IMR-90 (cell line): Measurements from ENCODE around the gene SWAP70. TPM values are rescaled to one million over a fixed set of nuclear protein-coding genes. Genes with fewer than 3 reads are reported as not detected.

Experiments used
- ATAC-seq: fragments of 200-7000 bp; cut with Tn5 transposase; 2 replicates; pipeline ENCODE4 v1.9.1; 2020; ENCODE audit warnings: low read depth, mild to moderate bottlenecking, moderate library complexity
- BruUV-seq: library from RNA; stranded (reverse); fragments of 400-500 nt; replicated peaks from 2 replicates; lab custom pipeline; 2021; lab: Mats Ljungman, UMichigan
- CTCF ChIA-PET: fragments of 300-600 bp; formaldehyde crosslinking; extraction: SDS; loops from one replicate; lab custom pipeline; 2021; ENCODE audit warnings: antibody characterized with exemption; lab: Yijun Ruan, JAX
- POLR2A ChIA-PET: fragments of 300-600 bp; sonication (Branson Sonifier 250); formaldehyde crosslinking; loops from one replicate; lab custom pipeline; 2022; ENCODE audit warnings: antibody characterized with exemption; ENCODE audit not compliant: unreplicated experiment; lab: Charles Lee
- DNase-seq: peaks from one replicate; pipeline ENCODE4 v3.0.0; 2013
- H2AFZ ChIP-seq: replicated peaks from 2 replicates; pipeline ENCODE3; 2013; ENCODE audit warnings: low read length, mild to moderate bottlenecking; ENCODE audit not compliant: poor library complexity
- H2AK5ac ChIP-seq: 2 replicates; pipeline ENCODE4 v1.6.1; 2013; ENCODE audit warnings: low read depth, low read length, inconsistent platforms
- H2AK9ac ChIP-seq: replicated peaks from 2 replicates; pipeline ENCODE3; 2013; ENCODE audit warnings: mild to moderate bottlenecking, low read depth, low read length, moderate library complexity; ENCODE audit not compliant: poor library complexity
- H2BK120ac ChIP-seq: 2 replicates; pipeline ENCODE4 v1.6.1; 2013; ENCODE audit warnings: low read depth, low read length, inconsistent platforms
- H2BK15ac ChIP-seq: 3 replicates; pipeline ENCODE4 v1.6.1; 2013; ENCODE audit warnings: low read depth, low read length, inconsistent platforms
- H2BK20ac ChIP-seq: 2 replicates; pipeline ENCODE4 v1.6.1; 2013; ENCODE audit warnings: low read depth, mild to moderate bottlenecking, inconsistent platforms, low read length, moderate library complexity
- H2BK5ac ChIP-seq: 2 replicates; pipeline ENCODE4 v1.6.1; 2013; ENCODE audit warnings: mild to moderate bottlenecking, low read depth, low read length, inconsistent platforms; ENCODE audit not compliant: poor library complexity, severe bottlenecking
- H3K14ac ChIP-seq: replicated peaks from 2 replicates; pipeline ENCODE4 v1.6.1; 2013; ENCODE audit warnings: low read depth, low read length, inconsistent platforms
- H3K18ac ChIP-seq: 2 replicates; pipeline ENCODE4 v1.6.1; 2013; ENCODE audit warnings: low read depth, low read length, control low read depth
- H3K23ac ChIP-seq: 2 replicates; pipeline ENCODE4 v1.6.1; 2013; ENCODE audit warnings: low read depth, low read length, inconsistent platforms
- H3K27ac ChIP-seq: 2 replicates; pipeline ENCODE4 v1.5.1; 2013; ENCODE audit warnings: mild to moderate bottlenecking, control low read depth, low read length; ENCODE audit not compliant: insufficient read depth
- H3K27me3 ChIP-seq: 2 replicates; pipeline ENCODE4 v1.6.1; 2013; ENCODE audit warnings: low read length; ENCODE audit not compliant: control insufficient read depth, insufficient read depth
- H3K36me3 ChIP-seq: 2 replicates; pipeline ENCODE4 v1.6.1; 2013; ENCODE audit warnings: low read length, mixed read lengths; ENCODE audit not compliant: control insufficient read depth, insufficient read depth
- H3K4ac ChIP-seq: 2 replicates; pipeline ENCODE4 v1.6.1; 2013; ENCODE audit warnings: low read depth, low read length, inconsistent platforms
- H3K4me1 ChIP-seq: 2 replicates; pipeline ENCODE4 v1.6.1; 2013; ENCODE audit warnings: low read length, mixed read lengths; ENCODE audit not compliant: control insufficient read depth, insufficient read depth
- H3K4me2 ChIP-seq: 2 replicates; pipeline ENCODE4 v1.6.1; 2013; ENCODE audit warnings: low read depth, mild to moderate bottlenecking, control low read depth, low read length, moderate library complexity
- H3K4me3 ChIP-seq: 2 replicates; pipeline ENCODE4 v1.5.1; 2013; ENCODE audit warnings: low read depth, mild to moderate bottlenecking, control low read depth, low read length, moderate library complexity; ENCODE audit not compliant: insufficient read depth
- H3K56ac ChIP-seq: 2 replicates; pipeline ENCODE4 v1.6.1; 2013; ENCODE audit warnings: low read length, inconsistent platforms; ENCODE audit not compliant: insufficient read depth; ENCODE audit errors: extremely low read depth
- H3K79me1 ChIP-seq, 2 experiments: 2 replicates each; pipeline ENCODE4 v1.6.1; 2013; ENCODE audit warnings: low read length in 2 of 2, inconsistent platforms in 1 of 2, low read depth in 1 of 2
- H3K9ac ChIP-seq: 2 replicates; pipeline ENCODE4 v1.6.1; 2013; ENCODE audit warnings: low read depth, low read length, control low read depth
- H3K9me1 ChIP-seq: 2 replicates; pipeline ENCODE4 v1.6.1; 2013; ENCODE audit warnings: low read length, inconsistent platforms; ENCODE audit not compliant: insufficient read depth
- H3K9me3 ChIP-seq: 2 replicates; pipeline ENCODE4 v1.6.1; 2013; ENCODE audit warnings: low read length; ENCODE audit not compliant: control insufficient read depth, insufficient read depth
- H4K20me1 ChIP-seq: 2 replicates; pipeline ENCODE4 v1.6.1; 2013; ENCODE audit warnings: low read length, inconsistent platforms; ENCODE audit not compliant: insufficient read depth
- H4K5ac ChIP-seq: 2 replicates; pipeline ENCODE4 v1.6.1; 2013; ENCODE audit warnings: mild to moderate bottlenecking, low read depth, low read length, control low read depth
- H4K8ac ChIP-seq, 2 experiments: 2 replicates each; pipeline ENCODE4 v1.6.1; 2013; ENCODE audit warnings: low read depth in 2 of 2, low read length in 2 of 2, control low read depth in 1 of 2, inconsistent platforms in 1 of 2
- H4K91ac ChIP-seq: 2 replicates; pipeline ENCODE4 v1.6.1; 2013; ENCODE audit warnings: low read depth, low read length, inconsistent platforms; ENCODE audit not compliant: insufficient read depth
- BHLHE40 ChIP-seq: fragments of 150-350 bp; IDR thresholded peaks from 2 replicates; pipeline ENCODE4 v1.6.1; 2016; ENCODE audit warnings: mild to moderate bottlenecking, low read depth, low read length
- CEBPB ChIP-seq: IDR thresholded peaks from 2 replicates; pipeline ENCODE4 v1.6.1; 2012; ENCODE audit warnings: low read depth, low read length, improper control_type of control experiment
- CHD1 ChIP-seq: IDR thresholded peaks from 2 replicates; pipeline ENCODE4 v1.6.1; 2012; ENCODE audit warnings: low read depth, low read length, improper control_type of control experiment
- MAFK ChIP-seq: IDR thresholded peaks from 2 replicates; pipeline ENCODE4 v1.6.1; 2012; ENCODE audit warnings: low read depth, low read length, improper control_type of control experiment
- MXI1 ChIP-seq: IDR thresholded peaks from 2 replicates; pipeline ENCODE4 v1.6.1; 2012; ENCODE audit warnings: low read depth, mild to moderate bottlenecking, low read length, moderate library complexity, borderline replicate concordance
- NFE2L2 ChIP-seq: fragments of 150-350 bp; IDR thresholded peaks from 2 replicates; pipeline ENCODE4 v1.6.1; 2016; ENCODE audit warnings: low read depth, mild to moderate bottlenecking, low read length
- POLR2A ChIP-seq: IDR thresholded peaks from 2 replicates; pipeline ENCODE4 v1.6.1; 2012; ENCODE audit warnings: mild to moderate bottlenecking, low read depth, low read length
- RAD21 ChIP-seq: IDR thresholded peaks from 2 replicates; pipeline ENCODE4 v1.6.1; 2012; ENCODE audit warnings: low read length, improper control_type of control experiment
- RFX5 ChIP-seq: IDR thresholded peaks from 2 replicates; pipeline ENCODE4 v1.8.0; 2012; ENCODE audit warnings: low read depth, mild to moderate bottlenecking, low read length, moderate library complexity
- SMC3 ChIP-seq: fragments of 150-350 bp; IDR thresholded peaks from 2 replicates; pipeline ENCODE4 v1.6.1; 2016; ENCODE audit warnings: low read depth, mild to moderate bottlenecking, antibody characterized with exemption, low read length, moderate library complexity
- WGBS, 2 experiments: methylation state at CpG; one replicate each; pipeline versions ENCODE4 v1.1.5 to v1.1.7; 2013; ENCODE audit warnings: missing lambda C conversion rate in 2 of 2; ENCODE audit not compliant: insufficient read length in 1 of 2; ENCODE audit errors: extremely low coverage in 2 of 2; 5-methylcytosine and 5-hydroxymethylcytosine counted together
- dilution Hi-C: fragments of 300-500 bp; cut with HindIII; formaldehyde crosslinking; loops from one replicate; pipeline ENCODE4 v1.14.3; 2018; ENCODE audit warnings: low sequenced_read_pairs; ENCODE audit not compliant: unreplicated experiment
- in situ Hi-C: fragments of 300-500 bp; cut with MboI; formaldehyde crosslinking; loops from 3 replicates; pipeline ENCODE4 v1.14.3; 2019; ENCODE audit warnings: low sequenced_read_pairs, inconsistent platforms, mixed read lengths
- intact Hi-C: fragments of 100-400 bp; cut with micrococcal nuclease; formaldehyde crosslinking; loops from 2 replicates; pipeline ENCODE4 v1.10.0; 2022
- polyA plus RNA-seq, 3 experiments: library from polyadenylated mRNA; depleted of rRNA; stranded (reverse); fragments of >200 nt; gene quantifications; 2 replicates each; pipeline ENCODE4 v1.2.3, GENCODE V29; 2012; ENCODE audit warnings: low replicate concordance in 1 of 3
- total RNA-seq: library from RNA; depleted of rRNA; stranded (reverse); fragments of >200 nt; gene quantifications from 2 replicates; pipeline ENCODE4 v1.2.3, GENCODE V29; 2012
- TF ChIP-seq, protein P1 (sequence below): fragments of 150-350 bp; IDR thresholded peaks from 2 replicates; pipeline ENCODE4 v1.6.1; 2016; ENCODE audit warnings: low read depth, mild to moderate bottlenecking, low read length, moderate library complexity, borderline replicate concordance
- TF ChIP-seq, protein P2 (sequence below): fragments of 150-350 bp; IDR thresholded peaks from 2 replicates; pipeline ENCODE4 v1.6.1; 2017; ENCODE audit warnings: mild to moderate bottlenecking, antibody characterized with exemption, low read length, low read depth

The SWAP70 gene
- total and polyA plus RNA-seq, 2 of the 4 experiments (the other 2 are of a cell fraction): 15.5 to 19.9 TPM

DNA sequence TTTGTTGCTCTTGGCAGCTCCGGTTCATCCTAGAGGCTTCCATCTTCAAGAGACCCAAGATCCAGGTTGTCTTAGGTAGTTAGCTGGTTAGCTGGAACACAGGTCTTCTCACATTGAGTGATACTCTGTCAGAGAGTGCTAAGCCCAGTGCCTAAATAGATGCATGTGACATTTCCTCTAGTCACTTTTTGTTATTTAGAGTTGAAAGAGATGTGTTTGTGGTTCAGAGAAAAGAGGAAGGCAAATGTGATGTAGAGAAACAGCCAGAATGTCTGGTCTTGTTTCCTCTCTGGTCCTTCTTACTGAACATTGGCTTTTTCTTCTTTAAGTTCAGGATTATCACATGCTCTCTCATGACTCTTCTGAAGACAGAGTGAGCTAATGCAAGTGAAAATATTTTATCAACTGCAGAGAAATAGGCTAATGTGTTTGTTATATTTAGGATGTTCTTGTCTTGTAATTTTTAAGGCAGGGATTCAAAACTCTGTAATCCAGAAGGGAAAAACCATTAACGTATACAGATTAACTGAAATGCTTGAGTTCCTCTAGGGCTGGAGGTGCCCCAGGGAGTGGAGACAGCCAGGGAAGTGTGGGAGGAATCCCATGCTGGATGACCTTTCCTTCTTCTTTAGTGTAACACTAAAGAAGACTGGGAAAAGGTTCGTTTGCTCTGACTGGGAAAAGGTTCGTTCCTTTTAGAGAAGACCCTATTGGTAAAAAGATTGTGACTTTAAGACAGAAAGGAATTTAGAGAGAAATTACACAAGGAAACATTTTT lies 75.4 kb downstream of the SWAP70 start (continued):
- TF ChIP-seq, protein P1, sequence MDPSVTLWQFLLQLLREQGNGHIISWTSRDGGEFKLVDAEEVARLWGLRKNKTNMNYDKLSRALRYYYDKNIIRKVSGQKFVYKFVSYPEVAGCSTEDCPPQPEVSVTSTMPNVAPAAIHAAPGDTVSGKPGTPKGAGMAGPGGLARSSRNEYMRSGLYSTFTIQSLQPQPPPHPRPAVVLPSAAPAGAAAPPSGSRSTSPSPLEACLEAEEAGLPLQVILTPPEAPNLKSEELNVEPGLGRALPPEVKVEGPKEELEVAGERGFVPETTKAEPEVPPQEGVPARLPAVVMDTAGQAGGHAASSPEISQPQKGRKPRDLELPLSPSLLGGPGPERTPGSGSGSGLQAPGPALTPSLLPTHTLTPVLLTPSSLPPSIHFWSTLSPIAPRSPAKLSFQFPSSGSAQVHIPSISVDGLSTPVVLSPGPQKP: no peak

DNA sequence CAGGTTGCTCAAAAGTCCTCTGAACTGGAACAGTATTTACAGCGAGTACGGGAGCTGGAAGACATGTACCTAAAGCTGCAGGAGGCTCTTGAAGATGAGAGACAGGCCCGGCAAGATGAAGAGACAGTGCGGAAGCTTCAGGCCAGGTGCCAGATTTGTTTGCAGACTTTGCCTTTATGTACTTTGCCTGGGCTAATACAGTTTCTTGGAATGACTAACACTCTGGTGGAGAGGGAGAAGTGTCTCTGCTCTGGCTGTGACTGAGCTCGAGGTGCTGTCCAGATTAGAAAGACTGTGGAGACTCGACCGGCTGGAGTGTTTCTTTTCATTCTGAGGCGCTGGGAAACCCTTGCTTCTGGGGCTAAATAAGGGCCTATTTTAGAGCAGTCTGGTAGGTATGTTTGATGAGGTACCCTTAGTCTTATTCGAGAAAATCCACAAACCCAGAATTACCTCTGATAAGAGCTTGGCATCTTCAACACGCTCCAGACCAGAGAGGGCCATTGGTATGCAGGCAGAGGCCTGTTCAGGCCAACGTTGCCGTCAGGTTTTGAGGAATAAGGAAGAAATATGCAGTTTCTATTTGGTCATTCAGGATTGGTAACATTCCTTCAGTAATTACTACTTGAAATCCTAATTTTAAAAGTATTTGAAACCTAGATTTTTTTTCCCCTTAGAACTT lies 76.5 kb downstream of the SWAP70 start:
- Histone ChIP-seq H3K14ac (no peak overlapping the region), H4K5ac (no peak overlapping the region), H4K20me1 (no peaks in the 10 kb centered on the region), H2BK20ac (no peak overlapping the region), H2BK5ac (no peak overlapping the region), H3K9me3 (peaks cover 2% of the 10 kb centered on the region; the same call in 1 of the 2 replicates), H3K36me3 (peaks cover 36% of the 10 kb centered on the region), H3K4ac (no peak overlapping the region), H2BK120ac (no peak overlapping the region), H3K27me3 (no peaks in the 10 kb centered on the region), H3K79me1 (peaks cover 11 to 41% of the 10 kb centered on the region in 2 experiments; a peak in 3 of 4 replicates), H4K8ac (no peak overlapping the region), H2BK15ac (no peak overlapping the region), H2AFZ (no peak overlapping the region), H3K4me3 (no peak overlapping the region), H3K4me1 (no peaks in the 10 kb centered on the region; the same call in 1 of the 2 replicates), H3K9me1 (peaks cover 13% of the 10 kb centered on the region), H2AK9ac (no peak overlapping the region), H3K18ac (no peak overlapping the region), H4K91ac (no peak overlapping the region), H3K56ac (no peak overlapping the region), H3K23ac (no peak overlapping the region), H2AK5ac (no peak overlapping the region), H3K27ac (no peak overlapping the region), H3K4me2 (no peak overlapping the region), H3K9ac (no peak overlapping the region)
- BruUV-seq: no TSS peak
- 97% methylated on average over 4 of the region's 12 CpGs; no CpG with 5 or more reads in 1 of the 2 experiments for WGBS, 2 experiments
- ATAC-seq: no peak
- dilution Hi-C loops (no loop called here), in situ Hi-C loops (loop anchor here (10.0 kb wide), 1 partner anchor 126 kb away; no protein-coding TSS in a partner anchor), intact Hi-C loops (no loop called here)
- DNase-seq: no peak
- CTCF ChIA-PET: interaction anchor here (0.6 to 1.0 kb wide), 2 partner anchors 126 to 450 kb away, joined by 3 read pairs; no protein-coding TSS in a partner anchor
- POLR2A ChIA-PET: no interaction called here
- TF ChIP-seq CHD1: no peak
- no peak for TF ChIP-seq POLR2A
- TF ChIP-seq, protein P1: no peak
- no peak for TF ChIP-seq NFE2L2
- TF ChIP-seq MAFK: no peak
- TF ChIP-seq MXI1: no peak
- no peak for TF ChIP-seq CEBPB
- TF ChIP-seq, protein P2, sequence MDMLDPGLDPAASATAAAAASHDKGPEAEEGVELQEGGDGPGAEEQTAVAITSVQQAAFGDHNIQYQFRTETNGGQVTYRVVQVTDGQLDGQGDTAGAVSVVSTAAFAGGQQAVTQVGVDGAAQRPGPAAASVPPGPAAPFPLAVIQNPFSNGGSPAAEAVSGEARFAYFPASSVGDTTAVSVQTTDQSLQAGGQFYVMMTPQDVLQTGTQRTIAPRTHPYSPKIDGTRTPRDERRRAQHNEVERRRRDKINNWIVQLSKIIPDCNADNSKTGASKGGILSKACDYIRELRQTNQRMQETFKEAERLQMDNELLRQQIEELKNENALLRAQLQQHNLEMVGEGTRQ: no peak
- TF ChIP-seq RFX5: no peak
- no peak for TF ChIP-seq BHLHE40
- TF ChIP-seq RAD21: no peak
- TF ChIP-seq SMC3: no peak
